ENCODE data around the gene FBXW7.

FBXW7 gene

DNA sequence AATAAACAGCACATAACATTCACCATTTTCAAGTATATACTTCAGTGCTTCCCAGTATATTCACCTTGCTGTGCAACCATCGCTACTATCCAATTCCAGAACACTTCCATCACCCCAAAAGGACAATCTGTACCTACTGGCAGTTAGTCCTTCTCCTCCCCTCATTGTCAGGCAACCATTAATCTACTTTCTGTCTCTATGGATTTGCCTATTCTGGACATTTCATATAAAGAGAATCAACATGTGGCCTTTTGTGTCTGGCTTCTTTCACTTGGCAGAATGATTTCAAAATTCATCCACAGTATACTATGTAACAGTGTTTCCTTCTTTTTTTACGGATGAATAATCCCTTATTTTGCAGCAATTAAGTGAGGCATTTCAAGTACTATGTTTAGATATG, 189.4 kb downstream of the FBXW7 start:
- no peak overlapping the region for H3K4me3 ChIP-seq (ENCODE audit: low read depth, low read length)

DNA sequence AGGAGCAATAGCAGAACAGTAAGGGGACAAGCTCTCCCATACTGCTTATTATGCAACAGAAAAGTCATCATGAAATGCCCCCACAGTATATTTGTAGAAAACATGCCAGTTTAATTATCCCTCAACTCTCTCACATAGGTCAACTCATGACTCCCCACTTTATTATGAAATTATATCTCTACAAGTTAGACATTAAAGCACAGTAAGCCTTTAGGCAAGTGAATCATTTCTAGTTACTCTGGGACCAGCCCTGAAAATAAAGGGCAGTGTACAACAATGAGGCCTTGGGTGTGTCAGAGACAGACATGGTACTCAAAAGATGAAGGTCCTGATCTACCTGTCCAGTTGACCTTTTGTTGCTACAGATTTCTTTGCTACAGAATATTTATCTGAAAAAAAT, 191.9 kb downstream of the FBXW7 start:
- no peak overlapping the region for H3K4me3 ChIP-seq (ENCODE audit: low read depth, low read length)

- no peak overlapping the region for H3K4me3 ChIP-seq (ENCODE audit: low read depth, low read length)
Measured at GRCh38 chr4:152342293-152342692, 193.6 kb downstream of the FBXW7 start.

GRCh38 chr4:152340818-152341217, 195.1 kb downstream of the FBXW7 start:
- H3K4me3 ChIP-seq (ENCODE audit: low read depth, low read length) = no peak overlapping the region

- H3K4me3 ChIP-seq (ENCODE audit: low read depth, low read length) = no peak overlapping the region
Measured at GRCh38 chr4:152339576-152339975, 196.3 kb downstream of the FBXW7 start.

DNA sequence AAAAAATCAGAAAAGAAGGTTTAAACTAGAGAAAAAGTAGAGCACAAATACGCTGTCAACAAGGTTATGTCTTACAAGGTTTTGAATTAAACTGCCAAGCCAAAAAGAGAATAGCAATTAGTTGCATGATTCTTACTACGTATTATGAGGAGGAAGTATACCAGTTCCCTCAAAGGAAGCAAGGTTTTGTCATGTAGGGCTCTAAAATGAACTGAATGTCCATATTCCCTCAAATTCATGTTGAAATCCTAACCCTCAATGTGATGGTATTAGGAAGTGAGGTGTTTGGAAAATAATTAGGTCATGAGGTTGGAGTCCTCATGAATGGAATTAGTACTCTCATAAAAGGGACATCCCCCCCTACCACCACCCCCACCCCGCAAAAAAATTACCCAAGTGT, 201.0 kb downstream of the FBXW7 start:
- no peak overlapping the region for H3K4me3 ChIP-seq (ENCODE audit: low read depth, low read length)

DNA sequence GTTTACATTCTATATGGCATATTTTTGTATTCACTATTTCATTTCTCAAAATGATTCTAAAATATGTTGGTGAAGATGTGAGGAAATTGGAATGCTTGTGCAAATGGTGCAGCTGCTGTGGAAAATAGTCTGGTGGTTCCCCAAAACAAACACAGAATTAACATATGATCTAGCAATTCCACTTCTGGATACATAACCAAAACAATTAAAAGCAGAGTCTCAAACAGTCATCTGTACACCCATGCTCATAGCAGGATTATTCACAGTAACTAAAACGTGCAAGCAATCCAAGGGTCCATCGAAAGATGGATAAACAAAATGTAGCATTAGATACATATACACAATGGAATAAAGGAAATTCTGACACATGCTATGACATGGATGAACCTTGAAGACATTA, 204.8 kb downstream of the FBXW7 start:
- H3K4me3 ChIP-seq (ENCODE audit: low read depth, low read length) = no peak overlapping the region

DNA sequence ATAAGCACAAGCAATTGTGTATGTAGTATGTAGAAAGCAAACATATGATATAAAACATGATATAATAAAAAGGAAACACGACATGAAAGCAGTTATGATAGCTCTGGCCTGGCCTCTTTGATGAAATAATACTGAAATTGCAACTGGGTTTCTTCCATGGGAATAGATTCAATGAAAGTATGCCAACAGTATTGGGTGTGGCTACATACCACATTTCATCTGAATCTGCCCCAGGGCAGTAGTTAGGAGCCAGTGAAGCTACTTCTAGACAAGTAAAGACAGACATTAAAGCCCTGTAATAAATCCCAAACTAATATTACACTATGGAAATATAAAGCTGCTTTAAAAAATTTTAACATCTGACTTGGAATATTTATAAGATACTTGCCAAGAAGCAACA, 207.3 kb downstream of the FBXW7 start:
- H3K4me3 ChIP-seq (ENCODE audit: low read depth, low read length) = no peak overlapping the region

GRCh38 chr4:152327606-152328453, 208.1 kb downstream of the FBXW7 start:
- H3K4me3 ChIP-seq (ENCODE audit: low read depth, low read length) = no peak overlapping the region

DNA sequence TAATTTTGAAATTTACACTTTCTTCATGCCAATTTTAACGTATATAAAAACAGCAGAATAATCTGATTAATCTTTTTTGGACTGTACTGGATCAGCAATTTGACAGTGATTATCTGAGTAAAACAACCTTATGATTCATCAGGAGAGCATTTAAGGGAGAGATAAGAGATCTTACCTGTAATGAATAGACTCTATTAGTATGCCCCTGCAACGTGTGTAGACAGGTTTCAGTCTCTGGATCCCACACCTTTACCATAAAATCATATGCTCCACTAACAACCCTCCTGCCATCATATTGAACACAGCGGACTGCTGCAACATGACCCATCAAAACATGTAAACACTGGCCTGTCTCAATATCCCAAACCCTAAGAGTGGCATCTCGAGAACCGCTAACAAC, 210.1 kb downstream of the FBXW7 start:
- no peak overlapping the region for H3K4me3 ChIP-seq (ENCODE audit: low read depth, low read length)

GRCh38 chr4:152323221-152323620, 212.7 kb downstream of the FBXW7 start:
- no peak overlapping the region for H3K4me3 ChIP-seq (ENCODE audit: low read depth, low read length)

- no peak overlapping the region for H3K4me3 ChIP-seq (ENCODE audit: low read depth, low read length)
Measured at GRCh38 chr4:152322656-152323055, 213.2 kb downstream of the FBXW7 start.

- no peak overlapping the region for H3K4me3 ChIP-seq (ENCODE audit: low read depth, low read length)
Measured at GRCh38 chr4:152321923-152322322, 214.0 kb downstream of the FBXW7 start.

DNA sequence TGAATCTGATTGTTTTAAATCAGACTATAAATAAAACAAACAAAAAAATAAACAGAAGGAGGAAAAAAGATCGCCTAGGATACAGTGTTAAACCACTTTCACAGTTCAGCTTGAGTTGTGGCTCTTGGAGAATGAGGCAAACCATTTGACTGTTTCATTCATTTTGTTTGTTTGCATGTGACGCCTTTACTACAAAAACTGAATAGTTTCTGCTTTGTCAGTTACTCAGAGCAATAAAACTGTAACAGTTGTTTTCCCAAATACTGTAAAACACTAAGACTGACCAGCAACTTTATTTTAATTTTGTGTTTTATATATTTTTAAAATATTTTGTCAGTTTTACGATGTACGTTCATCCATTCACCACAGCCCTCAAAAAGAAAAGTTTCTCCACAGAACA, 214.5 kb downstream of the FBXW7 start:
- H3K4me3 ChIP-seq (ENCODE audit: low read depth, low read length) = no peak overlapping the region

- no peak overlapping the region for H3K4me3 ChIP-seq (ENCODE audit: low read depth, low read length)
Measured at GRCh38 chr4:152316969-152317368, 218.9 kb downstream of the FBXW7 start.

DNA sequence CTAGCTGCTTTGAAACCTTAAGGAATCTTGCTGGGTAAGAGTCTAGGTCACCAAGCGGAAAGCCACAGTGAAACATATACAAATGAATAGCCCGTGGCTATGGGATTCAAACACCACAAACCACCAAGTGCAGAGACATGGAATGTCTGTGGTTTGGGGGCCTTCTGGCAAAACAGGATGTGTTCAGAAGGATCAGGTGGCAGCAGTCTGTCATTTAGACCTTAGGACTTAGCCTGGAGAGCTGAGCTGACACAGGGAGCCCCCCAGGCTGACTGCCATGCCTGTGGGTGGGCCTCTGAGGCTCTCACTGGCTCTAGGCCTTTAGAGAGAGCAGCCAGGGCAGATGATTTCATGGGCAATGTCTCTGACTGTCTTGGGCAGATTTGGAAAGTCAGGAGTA, 225.6 kb downstream of the FBXW7 start:
- no peak overlapping the region for H3K4me3 ChIP-seq (ENCODE audit: low read depth, low read length)

- no peak overlapping the region for H3K4me3 ChIP-seq (ENCODE audit: low read depth, low read length)
Measured at GRCh38 chr4:152309418-152309817, 226.5 kb downstream of the FBXW7 start.

GRCh38 chr4:152308951-152309350, 226.9 kb downstream of the FBXW7 start:
- H3K4me3 ChIP-seq (ENCODE audit: low read depth, low read length) = no peak overlapping the region

GRCh38 chr4:152307669-152308068, 228.2 kb downstream of the FBXW7 start:
- no peak overlapping the region for H3K4me3 ChIP-seq (ENCODE audit: low read depth, low read length)

- no peak overlapping the region for H3K4me3 ChIP-seq (ENCODE audit: low read depth, low read length)
Measured at GRCh38 chr4:152306541-152306940, 229.4 kb downstream of the FBXW7 start.

- no peak overlapping the region for H3K4me3 ChIP-seq (ENCODE audit: low read depth, low read length)
Measured at GRCh38 chr4:152304220-152304619, 231.7 kb downstream of the FBXW7 start.

- no peak overlapping the region for H3K4me3 ChIP-seq (ENCODE audit: low read depth, low read length)
Measured at GRCh38 chr4:152301381-152301780, 234.5 kb downstream of the FBXW7 start.

DNA sequence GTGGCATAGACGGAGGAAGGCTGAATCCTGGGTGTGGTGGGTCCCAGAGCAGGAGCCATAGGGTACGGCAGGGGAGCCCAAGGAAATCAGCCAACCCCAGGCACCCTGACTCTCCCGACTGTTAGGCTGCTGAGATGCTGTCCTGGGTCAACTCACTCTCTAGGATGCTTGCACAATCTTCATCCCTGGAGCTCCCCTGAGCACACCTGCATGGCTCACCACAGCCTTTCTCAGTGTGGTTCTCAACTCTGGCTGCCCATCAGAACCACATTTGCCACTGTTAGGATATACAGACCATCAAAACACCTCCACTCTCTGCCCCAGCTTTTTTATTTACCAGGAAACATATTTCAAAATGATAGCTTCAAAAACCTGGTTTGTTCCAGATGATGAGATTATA, 236.3 kb downstream of the FBXW7 start:
- H3K4me3 ChIP-seq (ENCODE audit: low read depth, low read length) = no peak overlapping the region
